Measurements from ENCODE around the gene TXNDC2. TPM values are rescaled to one million over a fixed set of nuclear protein-coding genes. Genes with fewer than 3 reads are reported as not detected.

Gene TXNDC2
- total RNA-seq, 1 donor from 2014 or later, result not detected

DNA sequence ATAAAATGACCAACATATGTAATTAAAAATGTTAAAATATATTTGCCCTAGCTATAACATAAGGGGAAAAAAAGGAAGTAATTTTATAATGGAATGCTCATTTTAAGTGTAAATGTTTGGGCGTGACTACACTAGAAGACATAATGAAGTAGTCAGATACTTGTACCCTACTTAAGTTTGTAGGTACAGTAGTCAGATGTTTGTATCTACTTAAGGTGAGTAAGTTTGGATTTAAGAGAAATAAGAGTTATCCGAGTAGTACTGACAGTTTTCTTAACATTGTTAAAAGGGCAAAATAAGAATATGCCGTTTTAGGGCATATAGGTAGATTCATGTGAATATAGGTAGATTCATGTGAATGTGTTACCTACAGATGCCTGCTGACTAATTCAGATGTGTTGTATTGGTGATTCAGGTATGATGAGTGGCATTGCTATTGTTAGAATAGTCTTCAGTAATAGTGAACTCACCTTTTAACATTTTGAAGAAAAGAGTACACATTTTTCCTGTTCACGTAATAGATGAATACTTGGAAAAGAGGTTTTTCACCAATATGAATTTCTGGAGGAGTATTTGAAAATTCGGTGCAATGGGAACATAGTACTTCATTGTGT is 43.0 kb downstream of the TXNDC2 start:
- TF ChIP-seq, protein P1, sequence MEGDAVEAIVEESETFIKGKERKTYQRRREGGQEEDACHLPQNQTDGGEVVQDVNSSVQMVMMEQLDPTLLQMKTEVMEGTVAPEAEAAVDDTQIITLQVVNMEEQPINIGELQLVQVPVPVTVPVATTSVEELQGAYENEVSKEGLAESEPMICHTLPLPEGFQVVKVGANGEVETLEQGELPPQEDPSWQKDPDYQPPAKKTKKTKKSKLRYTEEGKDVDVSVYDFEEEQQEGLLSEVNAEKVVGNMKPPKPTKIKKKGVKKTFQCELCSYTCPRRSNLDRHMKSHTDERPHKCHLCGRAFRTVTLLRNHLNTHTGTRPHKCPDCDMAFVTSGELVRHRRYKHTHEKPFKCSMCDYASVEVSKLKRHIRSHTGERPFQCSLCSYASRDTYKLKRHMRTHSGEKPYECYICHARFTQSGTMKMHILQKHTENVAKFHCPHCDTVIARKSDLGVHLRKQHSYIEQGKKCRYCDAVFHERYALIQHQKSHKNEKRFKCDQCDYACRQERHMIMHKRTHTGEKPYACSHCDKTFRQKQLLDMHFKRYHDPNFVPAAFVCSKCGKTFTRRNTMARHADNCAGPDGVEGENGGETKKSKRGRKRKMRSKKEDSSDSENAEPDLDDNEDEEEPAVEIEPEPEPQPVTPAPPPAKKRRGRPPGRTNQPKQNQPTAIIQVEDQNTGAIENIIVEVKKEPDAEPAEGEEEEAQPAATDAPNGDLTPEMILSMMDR (IDR thresholded peaks at IDR 0.05; ENCODE audit: partially characterized antibody, unreplicated experiment), result no peak
- H3K27ac Mint-ChIP-seq (ENCODE audit: unreplicated experiment), result no peak overlapping the region
- H3K4me3 Mint-ChIP-seq (ENCODE audit: unreplicated experiment), result no peak overlapping the region
- no peaks in the 10 kb centered on the region for H3K36me3 Mint-ChIP-seq (ENCODE audit: unreplicated experiment)
- DNase-seq, result no peak
- no peaks in the 10 kb centered on the region for H3K27me3 Mint-ChIP-seq (ENCODE audit: unreplicated experiment)
- peaks cover 2% of the 10 kb centered on the region for H3K9me3 Mint-ChIP-seq (ENCODE audit: unreplicated experiment)
- H3K4me1 Mint-ChIP-seq (ENCODE audit: low read depth, unreplicated experiment), result peaks cover 33% of the 10 kb centered on the region

DNA sequence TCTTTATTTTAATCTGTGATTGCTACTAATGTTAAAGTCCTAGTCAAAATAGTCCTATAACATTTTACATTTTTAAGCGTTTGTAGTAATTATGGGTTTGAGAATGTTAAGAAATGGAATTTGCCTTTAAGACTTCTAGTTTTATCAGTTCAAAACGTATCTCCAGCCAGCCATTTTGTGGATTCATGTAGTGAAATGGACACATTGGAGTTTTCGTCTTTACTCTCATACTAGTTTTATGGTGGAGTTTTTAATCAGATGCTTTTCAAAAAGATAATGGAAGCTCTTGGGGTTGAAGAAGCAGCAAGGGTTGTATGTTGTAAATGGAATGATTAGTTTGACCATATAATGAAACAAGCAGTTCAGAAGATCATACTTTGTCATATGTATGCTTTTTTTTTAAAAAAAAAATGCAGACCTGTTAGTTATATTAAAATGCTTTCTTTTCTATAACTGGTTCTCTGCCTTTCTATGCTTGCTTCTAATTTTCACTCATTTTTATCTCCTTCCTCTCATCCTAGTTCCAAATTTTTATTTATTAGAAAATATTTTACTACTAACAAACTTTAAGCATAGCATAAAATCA is 44.6 kb downstream of the TXNDC2 start:
- Mint-ChIP-seq H3K4me3 (ENCODE audit: unreplicated experiment) (no peak overlapping the region), H3K9me3 (ENCODE audit: unreplicated experiment) (peaks cover 2% of the 10 kb centered on the region), H3K36me3 (ENCODE audit: unreplicated experiment) (no peaks in the 10 kb centered on the region), H3K27ac (ENCODE audit: unreplicated experiment) (no peak overlapping the region), H3K27me3 (ENCODE audit: unreplicated experiment) (peaks cover 2% of the 10 kb centered on the region), H3K4me1 (ENCODE audit: low read depth, unreplicated experiment) (peaks cover 26% of the 10 kb centered on the region)
- TF ChIP-seq, protein P1 (IDR thresholded peaks at IDR 0.05; ENCODE audit: partially characterized antibody, unreplicated experiment), result no peak
- no peak for DNase-seq

DNA sequence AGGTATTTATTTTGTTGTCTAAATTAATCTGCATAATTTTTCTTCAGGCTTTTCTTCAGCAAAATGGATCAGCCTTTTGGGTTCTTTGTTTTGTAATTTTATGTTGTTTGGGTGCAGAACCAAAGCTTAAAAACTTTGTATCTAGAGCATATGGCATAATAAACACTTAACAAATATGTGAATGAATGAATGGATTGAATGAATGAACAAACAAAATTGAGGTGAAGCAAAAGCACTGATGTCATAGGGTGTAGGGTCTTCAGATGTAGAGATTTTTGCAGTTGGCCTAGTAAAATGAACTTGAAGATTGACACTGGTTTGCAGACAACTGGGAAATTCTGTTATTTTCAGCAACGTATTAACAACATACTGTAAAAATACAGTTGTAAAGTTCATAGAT is 45.4 kb downstream of the TXNDC2 start:
- TF ChIP-seq, protein P1 (IDR thresholded peaks at IDR 0.05; ENCODE audit: partially characterized antibody, unreplicated experiment), result no peak
- Mint-ChIP-seq H3K27me3 (ENCODE audit: unreplicated experiment) (peaks cover 2% of the 10 kb centered on the region), H3K4me3 (ENCODE audit: unreplicated experiment) (no peak overlapping the region), H3K9me3 (ENCODE audit: unreplicated experiment) (peaks cover 2% of the 10 kb centered on the region), H3K36me3 (ENCODE audit: unreplicated experiment) (no peaks in the 10 kb centered on the region), H3K27ac (ENCODE audit: unreplicated experiment) (no peak overlapping the region), H3K4me1 (ENCODE audit: low read depth, unreplicated experiment) (peaks cover 24% of the 10 kb centered on the region)
- no peak for DNase-seq

DNA sequence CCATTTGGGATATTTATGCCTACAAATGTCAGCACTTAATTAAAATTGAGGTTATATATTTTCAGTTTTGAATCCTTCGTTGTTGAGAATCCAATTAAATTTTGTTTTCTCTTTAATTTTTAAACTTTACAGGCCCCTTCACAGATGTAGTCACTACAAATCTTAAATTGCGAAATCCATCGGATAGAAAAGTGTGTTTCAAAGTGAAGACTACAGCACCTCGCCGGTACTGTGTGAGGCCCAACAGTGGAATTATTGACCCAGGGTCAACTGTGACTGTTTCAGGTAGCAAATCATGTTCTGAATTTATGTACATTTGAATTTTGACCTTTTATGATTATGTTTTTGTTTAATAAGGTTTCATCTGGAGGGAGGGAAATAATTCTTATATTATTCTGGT is 45.9 kb downstream of the TXNDC2 start:
- Mint-ChIP-seq H3K4me1 (ENCODE audit: low read depth, unreplicated experiment) (peaks cover 24% of the 10 kb centered on the region), H3K27me3 (ENCODE audit: unreplicated experiment) (peaks cover 2% of the 10 kb centered on the region), H3K36me3 (ENCODE audit: unreplicated experiment) (no peaks in the 10 kb centered on the region), H3K27ac (ENCODE audit: unreplicated experiment) (no peak overlapping the region), H3K9me3 (ENCODE audit: unreplicated experiment) (peaks cover 2% of the 10 kb centered on the region), H3K4me3 (ENCODE audit: unreplicated experiment) (no peak overlapping the region)
- TF ChIP-seq, protein P1 (IDR thresholded peaks at IDR 0.05; ENCODE audit: partially characterized antibody, unreplicated experiment), result no peak
- DNase-seq, result no peak

DNA sequence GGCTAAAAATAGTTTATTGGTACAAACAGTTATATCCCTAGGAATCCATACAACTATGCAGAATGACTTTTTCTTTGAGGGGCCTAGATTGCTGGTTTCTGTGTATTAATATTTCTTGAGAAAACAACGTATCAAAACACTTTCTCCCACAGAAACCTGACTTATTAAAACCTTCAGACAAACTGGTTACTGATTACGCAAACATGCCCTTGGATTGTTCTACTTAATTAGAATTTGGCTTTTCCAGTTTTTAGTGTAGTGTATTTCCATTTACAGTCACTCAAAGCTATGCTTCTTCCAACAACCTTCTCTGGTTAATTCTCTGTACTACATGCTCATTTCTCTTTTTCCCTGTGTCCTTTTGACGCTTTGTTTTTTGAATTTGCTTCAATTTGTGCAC is 48.1 kb downstream of the TXNDC2 start:
- H3K36me3 Mint-ChIP-seq (ENCODE audit: unreplicated experiment), result no peaks in the 10 kb centered on the region
- peaks cover 2% of the 10 kb centered on the region for H3K27me3 Mint-ChIP-seq (ENCODE audit: unreplicated experiment)
- H3K9me3 Mint-ChIP-seq (ENCODE audit: unreplicated experiment), result peaks cover 2% of the 10 kb centered on the region
- H3K4me1 Mint-ChIP-seq (ENCODE audit: low read depth, unreplicated experiment), result peaks cover 19% of the 10 kb centered on the region
- no peak overlapping the region for H3K4me3 Mint-ChIP-seq (ENCODE audit: unreplicated experiment)
- TF ChIP-seq, protein P1 (IDR thresholded peaks at IDR 0.05; ENCODE audit: partially characterized antibody, unreplicated experiment), result no peak
- H3K27ac Mint-ChIP-seq (ENCODE audit: unreplicated experiment), result no peak overlapping the region
- DNase-seq, result no peak

Data from glutamatergic neuron (in vitro differentiated cells).